Measurements from ENCODE around the gene SMYD5. TPM values are rescaled to one million over a fixed set of nuclear protein-coding genes. Genes with fewer than 3 reads are reported as not detected.

SMYD5 gene
- total and polyA plus RNA-seq, 2 donors (not counting 3 experiments of a cell fraction or from before 2014, with no cell fraction given) = 16.2 to 31.7 TPM

DNA sequence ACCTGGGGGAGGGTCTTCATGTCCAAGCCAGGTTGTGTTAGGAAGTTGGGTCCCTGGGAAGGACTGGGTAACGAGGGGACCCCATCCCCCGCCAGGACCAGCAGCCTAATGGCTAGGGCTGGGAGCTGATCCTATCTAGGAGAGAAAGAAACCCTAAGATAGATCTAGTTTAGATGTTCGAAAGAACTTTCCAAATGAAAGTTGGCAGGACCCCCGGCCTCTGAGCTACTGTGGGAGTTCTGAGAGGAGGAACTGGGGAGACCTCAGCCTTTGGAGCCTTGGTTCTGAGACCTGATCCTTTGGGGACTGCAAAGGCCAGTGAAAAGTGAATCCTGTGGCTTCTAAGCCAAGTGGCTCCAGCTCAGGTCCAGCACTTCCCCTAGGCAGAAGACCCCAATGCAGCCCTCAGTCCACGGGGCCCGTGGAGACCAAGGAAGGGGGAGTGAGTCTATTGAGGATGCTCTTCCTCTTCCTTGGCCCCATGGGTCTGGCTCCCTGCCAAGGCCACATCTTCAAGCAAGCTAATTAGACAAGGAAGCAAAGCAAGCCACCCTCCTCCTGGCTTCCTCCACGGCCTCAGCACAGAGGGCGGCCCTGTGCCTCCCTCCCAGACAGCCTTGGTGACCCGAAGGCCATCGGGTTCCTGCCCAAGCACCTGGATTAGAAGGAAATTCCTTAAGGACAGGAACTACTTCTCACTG, 43.5 kb downstream of the SMYD5 start:
- BruUV-seq (replicated peaks) = no TSS peak
- H3K9ac ChIP-seq (replicated peaks; ENCODE audit: extremely low read depth, insufficient read depth, low read length) = no peak overlapping the region

More for the DNA sequence above, 43.5 kb downstream of the SMYD5 start:
- H3K36me3 ChIP-seq (ENCODE audit: control insufficient read depth in 2 of 2, extremely low read depth in 1 of 2, insufficient read depth in 2 of 2, low read length in 2 of 2) = peaks cover 2 to 17% of the 10 kb centered on the region in 2 experiments
- no peaks in the 10 kb centered on the region for H3K27me3 ChIP-seq (ENCODE audit: control insufficient read depth in 2 of 2, insufficient read depth in 2 of 2, low read length in 2 of 2)
- DNase-seq (ENCODE audit: low read depth, low spot score) (no peak), FAIRE-seq (no peak)
- no peaks in the 10 kb centered on the region for H3K9me1 ChIP-seq (replicated peaks; ENCODE audit: control insufficient read depth, extremely low read depth, insufficient read depth, low read length)
- intact Hi-C loops (cut with micrococcal nuclease) (no loop called here), dilution Hi-C loops (cut with MboI; ENCODE audit: extremely low pct_ligation_motif_present, low sequenced_read_pairs) (no loop called here)
- no peak overlapping the region for H2AFZ ChIP-seq (ENCODE audit: low read depth, low read length)
- H3K4me1 ChIP-seq (ENCODE audit: control insufficient read depth, extremely low read depth, insufficient read depth, low read length) = no peaks in the 10 kb centered on the region
- no peaks in the 10 kb centered on the region for H3K9me3 ChIP-seq (replicated peaks; ENCODE audit: control insufficient read depth, insufficient read depth, low read length)
- POLR2A ChIA-PET = no interaction called here
- H3K79me2 ChIP-seq (ENCODE audit: control insufficient read depth, insufficient read depth, low read length) = no peaks in the 10 kb centered on the region
- CTCF ChIA-PET = interaction anchor here (0.9 to 1.7 kb wide), 3 partner anchors 10 to 31 kb away, joined by 3 to 6 read pairs (median 4); no protein-coding TSS in a partner anchor
- H4K20me1 ChIP-seq (replicated peaks; ENCODE audit: control insufficient read depth, extremely low read depth, insufficient read depth, low read length) = no peaks in the 10 kb centered on the region
- no peak overlapping the region for H3K4me2 ChIP-seq (ENCODE audit: insufficient read depth, low read length)
- TF ChIP-seq EZH2 (IDR thresholded peaks at IDR 0.05; ENCODE audit: borderline replicate concordance, low read depth, low read length, severe bottlenecking) = no peak
- TF ChIP-seq GATA2 (IDR thresholded peaks at IDR 0.05; ENCODE audit: insufficient read depth, insufficient read length, low read depth, low read length) = no peak
- TF ChIP-seq MAX (IDR thresholded peaks at IDR 0.05; ENCODE audit: insufficient read depth, insufficient read length) = no peak
- no peak for TF ChIP-seq FOS (IDR thresholded peaks at IDR 0.05; ENCODE audit: borderline replicate concordance, insufficient read depth, low read length)
- no peak for TF ChIP-seq POLR2A (IDR thresholded peaks at IDR 0.05; ENCODE audit: low read depth, low read length)
- TF ChIP-seq, protein P1, sequence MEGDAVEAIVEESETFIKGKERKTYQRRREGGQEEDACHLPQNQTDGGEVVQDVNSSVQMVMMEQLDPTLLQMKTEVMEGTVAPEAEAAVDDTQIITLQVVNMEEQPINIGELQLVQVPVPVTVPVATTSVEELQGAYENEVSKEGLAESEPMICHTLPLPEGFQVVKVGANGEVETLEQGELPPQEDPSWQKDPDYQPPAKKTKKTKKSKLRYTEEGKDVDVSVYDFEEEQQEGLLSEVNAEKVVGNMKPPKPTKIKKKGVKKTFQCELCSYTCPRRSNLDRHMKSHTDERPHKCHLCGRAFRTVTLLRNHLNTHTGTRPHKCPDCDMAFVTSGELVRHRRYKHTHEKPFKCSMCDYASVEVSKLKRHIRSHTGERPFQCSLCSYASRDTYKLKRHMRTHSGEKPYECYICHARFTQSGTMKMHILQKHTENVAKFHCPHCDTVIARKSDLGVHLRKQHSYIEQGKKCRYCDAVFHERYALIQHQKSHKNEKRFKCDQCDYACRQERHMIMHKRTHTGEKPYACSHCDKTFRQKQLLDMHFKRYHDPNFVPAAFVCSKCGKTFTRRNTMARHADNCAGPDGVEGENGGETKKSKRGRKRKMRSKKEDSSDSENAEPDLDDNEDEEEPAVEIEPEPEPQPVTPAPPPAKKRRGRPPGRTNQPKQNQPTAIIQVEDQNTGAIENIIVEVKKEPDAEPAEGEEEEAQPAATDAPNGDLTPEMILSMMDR (IDR thresholded peaks at IDR 0.05; ENCODE audit: extremely low read depth in 1 of 2, insufficient read depth in 1 of 2, low read depth in 1 of 2, low read length in 2 of 2) = no peak
- no peak for TF ChIP-seq JUN (IDR thresholded peaks at IDR 0.05; ENCODE audit: borderline replicate concordance, insufficient read depth, insufficient read length, low read depth)
- TF ChIP-seq MYC (IDR thresholded peaks at IDR 0.05; ENCODE audit: low read depth, low read length) = no peak
- no peak for TF ChIP-seq POLR2AphosphoS5 (IDR thresholded peaks at IDR 0.05; ENCODE audit: insufficient read depth, low read depth, low read length)
- no peak overlapping the region for H3K4me3 ChIP-seq (replicated peaks in 1 of 3; ENCODE audit: insufficient read depth in 1 of 3, low read depth in 1 of 3, low read length in 3 of 3)
- no peak overlapping the region for H3K27ac ChIP-seq (ENCODE audit: insufficient read depth, low read depth, low read length)
